ENCODE data around the gene SYS1. TPM values are rescaled to one million over a fixed set of nuclear protein-coding genes. Genes with fewer than 3 reads are reported as not detected.

SYS1 gene
- polyA plus RNA-seq, 1 of the 3 experiments (the other 2 are of a cell fraction): 26.5 TPM

GRCh38 chr20:45317826-45318225 lies 45.1 kb upstream of the SYS1 start:
- Histone ChIP-seq H2AFZ (ENCODE audit: low read depth) (no peak overlapping the region), H3K9me3 (no peaks in the 10 kb centered on the region), H3K9ac (no peak overlapping the region), H3K4me3 (ENCODE audit: low read depth in 2 of 2, low read length in 1 of 2) (no peak overlapping the region), H3K9me2 (no peaks in the 10 kb centered on the region), H4K20me1 (ENCODE audit: insufficient read depth) (no peaks in the 10 kb centered on the region), H3K27ac (ENCODE audit: low read depth in 2 of 2, low read length in 1 of 2) (no peak overlapping the region), H3K79me2 (ENCODE audit: insufficient read depth) (no peaks in the 10 kb centered on the region), H3F3A (replicated peaks; ENCODE audit: insufficient read depth) (peaks cover 4% of the 10 kb centered on the region), H3K4me1 (ENCODE audit: control insufficient read depth in 1 of 2, insufficient read depth in 2 of 2, low read depth in 1 of 2, low read length in 1 of 2) (peaks cover 0 to 4% of the 10 kb centered on the region in 2 experiments; a peak in 1 of 4 replicates), H3K27me3 (ENCODE audit: insufficient read depth) (peaks cover 12% of the 10 kb centered on the region; the same call in 1 of the 2 replicates), H3K36me3 (replicated peaks in 1 of 2; ENCODE audit: control insufficient read depth in 1 of 2, insufficient read depth in 2 of 2, low read length in 1 of 2) (no peaks in the 10 kb centered on the region), H3K4me2 (no peak overlapping the region)
- WGBS (ENCODE audit: low lambda C conversion rate): 0% methylated on average over 1 of the region's 3 CpGs
- TF ChIP-seq RAD21 (IDR thresholded peaks at IDR 0.05; ENCODE audit: low read length): no peak
- TF ChIP-seq FOXM1 (IDR thresholded peaks at IDR 0.05; ENCODE audit: low read depth): no peak
- no peak for TF ChIP-seq TAF1 (IDR thresholded peaks at IDR 0.05; ENCODE audit: borderline replicate concordance, low read depth, low read length)
- TF ChIP-seq MXI1 (IDR thresholded peaks at IDR 0.05; ENCODE audit: low read depth, low read length): no peak
- TF ChIP-seq IRF3 (IDR thresholded peaks at IDR 0.05; ENCODE audit: low read depth, low read length): no peak
- TF ChIP-seq TEAD4 (IDR thresholded peaks at IDR 0.05; ENCODE audit: borderline replicate concordance, insufficient read depth): no peak
- TF ChIP-seq NRF1 (IDR thresholded peaks at IDR 0.05; ENCODE audit: low read depth, low read length): no peak
- no peak for TF ChIP-seq TCF12 (IDR thresholded peaks at IDR 0.05)
- TF ChIP-seq JUND (IDR thresholded peaks at IDR 0.05): no peak
- TF ChIP-seq USF2 (IDR thresholded peaks at IDR 0.05; ENCODE audit: borderline replicate concordance, low read depth, low read length): no peak
- TF ChIP-seq GABPA (IDR thresholded peaks at IDR 0.05; ENCODE audit: low read depth): no peak
- TF ChIP-seq ELF1 (IDR thresholded peaks at IDR 0.05): no peak
- TF ChIP-seq EZH2phosphoT487 (IDR thresholded peaks at IDR 0.05; ENCODE audit: borderline replicate concordance, low read depth): no peak
- no peak for TF ChIP-seq YY1 (IDR thresholded peaks at IDR 0.05; ENCODE audit: low read depth)
- TF ChIP-seq SIN3A (IDR thresholded peaks at IDR 0.05; ENCODE audit: borderline replicate concordance, low read depth, low read length): no peak
- no peak for TF ChIP-seq FOXJ3 (CRISPR knock-in tag; IDR thresholded peaks at IDR 0.05)
- no peak for TF ChIP-seq RCOR1 (IDR thresholded peaks at IDR 0.05; ENCODE audit: low read length)
- ChIA-PET POLR2A (no interaction called here), CTCF (interaction anchor here (0.6 to 9.8 kb wide), 15 partner anchors 19 to 473 kb away, joined by 3 to 122 read pairs (median 11); partner anchors contain the start of genes SDC4 and SYS1)
- DNase-seq: no peak

GRCh38 chr20:45318386-45318939 lies 44.5 kb upstream of the SYS1 start:
- ChIA-PET POLR2A (interaction anchor here (1.1 to 1.9 kb wide), 3 partner anchors 44 to 452 kb away, joined by 3 to 5 read pairs (median 4); partner anchors contain the start of gene SYS1), CTCF (interaction anchor here (0.6 to 9.8 kb wide), 34 partner anchors 10 to 516 kb away, joined by 3 to 122 read pairs (median 6); partner anchors contain the start of genes DNTTIP1, MATN4, RBPJL and SDC4)
- no peaks in the 10 kb centered on the region for H4K20me1 ChIP-seq (ENCODE audit: insufficient read depth)
- H3K9me3 ChIP-seq: no peaks in the 10 kb centered on the region
- peaks cover 12% of the 10 kb centered on the region; the same call in 1 of the 2 replicates for H3K27me3 ChIP-seq (ENCODE audit: insufficient read depth)
- H3K9ac ChIP-seq: no peak overlapping the region
- no peak overlapping the region for H3K27ac ChIP-seq (ENCODE audit: low read depth in 2 of 2, low read length in 1 of 2)
- H2AFZ ChIP-seq (ENCODE audit: low read depth): no peak overlapping the region
- no peak for DNase-seq
- H3K36me3 ChIP-seq (replicated peaks in 1 of 2; ENCODE audit: control insufficient read depth in 1 of 2, insufficient read depth in 2 of 2, low read length in 1 of 2): no peaks in the 10 kb centered on the region
- no peaks in the 10 kb centered on the region for H3K9me2 ChIP-seq
- no peaks in the 10 kb centered on the region for H3K79me2 ChIP-seq (ENCODE audit: insufficient read depth)
- H3F3A ChIP-seq (replicated peaks; ENCODE audit: insufficient read depth): peaks cover 4% of the 10 kb centered on the region
- no peak overlapping the region for H3K4me2 ChIP-seq
- 63% methylated on average over 7 of the region's 7 CpGs for WGBS (ENCODE audit: low lambda C conversion rate)
- peaks cover 0 to 4% of the 10 kb centered on the region in 2 experiments; a peak in 1 of 4 replicates for H3K4me1 ChIP-seq (ENCODE audit: control insufficient read depth in 1 of 2, insufficient read depth in 2 of 2, low read depth in 1 of 2, low read length in 1 of 2)
- no peak overlapping the region for H3K4me3 ChIP-seq (ENCODE audit: low read depth in 2 of 2, low read length in 1 of 2)
- no peak for TF ChIP-seq USF2 (IDR thresholded peaks at IDR 0.05; ENCODE audit: borderline replicate concordance, low read depth, low read length)
- TF ChIP-seq MXI1 (IDR thresholded peaks at IDR 0.05; ENCODE audit: low read depth, low read length): no peak
- no peak for TF ChIP-seq USF1 (IDR thresholded peaks at IDR 0.05; ENCODE audit: borderline replicate concordance, low read depth)
- no peak for TF ChIP-seq POLR2AphosphoS5 (IDR thresholded peaks at IDR 0.05; ENCODE audit: low read depth, low read length)
- TF ChIP-seq REST (IDR thresholded peaks at IDR 0.05; ENCODE audit: low read depth, low read length): no peak
- TF ChIP-seq MAX (IDR thresholded peaks at IDR 0.05; ENCODE audit: low read depth): no peak
